22Rv1 (cell line): ENCODE data around the gene CMSS1.

Source experiments
- ZFX ChIP-seq: fragments of 450-650 bp; IDR thresholded peaks from 2 replicates; pipeline ENCODE4 v1.6.1; 2017; ENCODE audit warnings: antibody characterized with exemption, borderline replicate concordance
- TF ChIP-seq, protein P1 (sequence below): fragments of 450-650 bp; IDR thresholded peaks from 2 replicates; pipeline ENCODE4 v1.5.1; 2017; ENCODE audit warnings: mild to moderate bottlenecking

DNA sequence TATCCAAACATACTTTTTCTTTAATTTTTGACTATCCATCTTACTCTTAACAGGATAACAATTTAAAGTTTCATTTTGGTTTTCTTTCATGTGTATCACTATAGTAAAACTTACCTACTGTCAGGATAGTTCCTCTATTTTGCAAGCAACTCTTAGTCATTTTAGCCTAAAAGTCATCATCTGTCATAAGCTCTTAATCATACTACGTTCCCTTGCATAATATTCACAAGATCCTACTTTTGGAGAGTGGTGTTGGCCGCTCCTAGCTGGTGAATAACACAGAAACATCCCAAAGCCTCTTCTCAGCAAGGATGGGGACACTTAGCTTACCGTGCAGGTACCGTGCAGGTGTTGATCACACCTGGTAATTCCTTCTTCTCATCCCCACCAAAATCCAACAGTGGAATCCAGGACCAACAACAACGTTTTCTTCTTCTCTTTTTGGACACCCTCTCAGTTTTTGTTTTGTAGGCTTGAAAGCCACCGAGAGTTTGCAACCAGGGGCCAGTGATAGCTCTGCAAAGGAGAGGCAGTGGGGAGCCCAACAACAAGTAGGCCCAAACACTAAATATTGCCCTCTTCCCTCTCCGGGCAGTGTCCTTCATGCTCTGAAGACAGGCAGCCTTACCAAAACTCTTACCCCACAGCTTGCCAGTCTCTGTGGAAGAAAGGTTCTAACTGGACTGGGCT is 296.2 kb downstream of the CMSS1 start:
- TF ChIP-seq, protein P1, sequence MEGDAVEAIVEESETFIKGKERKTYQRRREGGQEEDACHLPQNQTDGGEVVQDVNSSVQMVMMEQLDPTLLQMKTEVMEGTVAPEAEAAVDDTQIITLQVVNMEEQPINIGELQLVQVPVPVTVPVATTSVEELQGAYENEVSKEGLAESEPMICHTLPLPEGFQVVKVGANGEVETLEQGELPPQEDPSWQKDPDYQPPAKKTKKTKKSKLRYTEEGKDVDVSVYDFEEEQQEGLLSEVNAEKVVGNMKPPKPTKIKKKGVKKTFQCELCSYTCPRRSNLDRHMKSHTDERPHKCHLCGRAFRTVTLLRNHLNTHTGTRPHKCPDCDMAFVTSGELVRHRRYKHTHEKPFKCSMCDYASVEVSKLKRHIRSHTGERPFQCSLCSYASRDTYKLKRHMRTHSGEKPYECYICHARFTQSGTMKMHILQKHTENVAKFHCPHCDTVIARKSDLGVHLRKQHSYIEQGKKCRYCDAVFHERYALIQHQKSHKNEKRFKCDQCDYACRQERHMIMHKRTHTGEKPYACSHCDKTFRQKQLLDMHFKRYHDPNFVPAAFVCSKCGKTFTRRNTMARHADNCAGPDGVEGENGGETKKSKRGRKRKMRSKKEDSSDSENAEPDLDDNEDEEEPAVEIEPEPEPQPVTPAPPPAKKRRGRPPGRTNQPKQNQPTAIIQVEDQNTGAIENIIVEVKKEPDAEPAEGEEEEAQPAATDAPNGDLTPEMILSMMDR, result no peak
- TF ChIP-seq ZFX, result no peak
